Ishikawa (cell line): Measurements from ENCODE around the gene NR6A1.

Experiments
- CEBPB ChIP-seq: IDR thresholded peaks from 2 replicates; pipeline ENCODE4 v1.6.1; 2012
- CREB1 ChIP-seq: IDR thresholded peaks from 2 replicates; pipeline ENCODE4 v1.6.1; 2012; ENCODE audit warnings: low read depth
- EGR1 ChIP-seq: IDR thresholded peaks from 2 replicates; pipeline ENCODE4 v1.6.1; 2012
- EP300 ChIP-seq: IDR thresholded peaks from 2 replicates; pipeline ENCODE4 v1.6.1; 2012; ENCODE audit warnings: borderline replicate concordance
- MAX ChIP-seq: IDR thresholded peaks from 2 replicates; pipeline ENCODE4 v1.6.1; 2012
- NFIC ChIP-seq: IDR thresholded peaks from 2 replicates; pipeline ENCODE4 v1.6.1; 2012
- RAD21 ChIP-seq: IDR thresholded peaks from 2 replicates; pipeline ENCODE4 v1.6.1; 2012; ENCODE audit warnings: low read depth
- REST ChIP-seq: IDR thresholded peaks from 2 replicates; pipeline ENCODE4 v1.6.1; 2012; ENCODE audit warnings: low read depth, mild to moderate bottlenecking
- TAF1 ChIP-seq: IDR thresholded peaks from 2 replicates; pipeline ENCODE4 v1.6.1; 2012; ENCODE audit warnings: low read depth, mild to moderate bottlenecking
- TCF12 ChIP-seq: IDR thresholded peaks from 2 replicates; pipeline ENCODE4 v1.6.1; 2012; ENCODE audit warnings: low read depth
- TEAD4 ChIP-seq: IDR thresholded peaks from 2 replicates; pipeline ENCODE4 v1.6.1; 2012
- USF1 ChIP-seq: IDR thresholded peaks from 2 replicates; pipeline ENCODE4 v1.6.1; 2012
- YY1 ChIP-seq: IDR thresholded peaks from 2 replicates; pipeline ENCODE4 v1.6.1; 2012; ENCODE audit warnings: low read depth
- ZBTB7A ChIP-seq: IDR thresholded peaks from 2 replicates; pipeline ENCODE4 v1.6.1; 2012; ENCODE audit warnings: low read depth

DNA sequence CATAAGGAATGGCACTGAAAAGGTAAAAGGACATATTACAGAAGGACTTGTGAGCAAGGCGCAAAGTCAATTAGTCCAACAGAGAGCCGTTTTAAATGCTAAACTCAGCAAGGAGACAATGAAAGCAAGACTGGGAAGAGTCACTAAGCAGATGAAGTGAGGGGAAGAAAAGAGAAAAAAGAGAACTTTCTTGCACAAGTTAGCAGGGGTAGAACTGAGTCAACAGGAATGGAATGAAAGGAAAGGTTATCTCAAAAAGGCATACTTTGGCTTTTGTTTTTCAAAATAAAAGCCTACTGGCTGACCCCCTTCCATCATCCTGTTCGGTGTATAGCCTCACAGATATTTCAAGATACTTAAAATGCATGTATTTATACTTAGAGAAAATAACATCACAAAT is 75.0 kb downstream of the NR6A1 start:
- TF ChIP-seq CREB1 = no peak
- no peak for TF ChIP-seq REST
- TF ChIP-seq EGR1 = no peak
- no peak for TF ChIP-seq EP300
- no peak for TF ChIP-seq TAF1
- no peak for TF ChIP-seq YY1
- no peak for TF ChIP-seq CEBPB
- TF ChIP-seq TCF12 = no peak
- TF ChIP-seq USF1 = no peak
- no peak for TF ChIP-seq MAX
- TF ChIP-seq RAD21 = no peak
- no peak for TF ChIP-seq ZBTB7A
- no peak for TF ChIP-seq TEAD4
- no peak for TF ChIP-seq NFIC
